GM19043 (cell line): ENCODE measurements around the gene FBLIM1.

Experiments used
- ATAC-seq: cut with Tn5 transposase; IDR thresholded peaks from one replicate; pipeline ENCODE4 v1.9.1; 2021; ENCODE audit warnings: low read depth; ENCODE audit not compliant: unreplicated experiment

FBLIM1 gene

GRCh38 chr1:15730936-15731335 lies 27.7 kb upstream of the FBLIM1 start:
- no peak for ATAC-seq

- ATAC-seq: no peak
Measured at GRCh38 chr1:15731735-15732685, 26.6 kb upstream of the FBLIM1 start.

GRCh38 chr1:15732686-15733081 lies 25.9 kb upstream of the FBLIM1 start:
- no peak for ATAC-seq

- ATAC-seq: no peak
Measured at GRCh38 chr1:15733218-15733725, 25.3 kb upstream of the FBLIM1 start.

GRCh38 chr1:15733726-15734226 lies 24.8 kb upstream of the FBLIM1 start:
- no peak for ATAC-seq

- ATAC-seq: no peak
Measured at GRCh38 chr1:15734296-15734695, 24.3 kb upstream of the FBLIM1 start.

- no peak for ATAC-seq
Measured at GRCh38 chr1:15734901-15735300, 23.7 kb upstream of the FBLIM1 start.

- no peak for ATAC-seq
Measured at GRCh38 chr1:15735304-15736037, 23.1 kb upstream of the FBLIM1 start.

GRCh38 chr1:15736038-15736891 lies 22.3 kb upstream of the FBLIM1 start, which contains the start of gene SLC25A34:
Gene SLC25A34, plus strand, starts transcription at chr1:15736258. Its CDS starts 228 bp downstream, at chr1:15736486.
- ATAC-seq: no peak

- no peak for ATAC-seq
Measured at GRCh38 chr1:15736892-15737261, 21.7 kb upstream of the FBLIM1 start.

GRCh38 chr1:15737324-15738319 lies 21.0 kb upstream of the FBLIM1 start:
- no peak for ATAC-seq

- no peak for ATAC-seq
Measured at GRCh38 chr1:15738416-15739113, 20.0 kb upstream of the FBLIM1 start.

GRCh38 chr1:15739259-15739658 lies 19.3 kb upstream of the FBLIM1 start:
- no peak for ATAC-seq

- no peak for ATAC-seq
Measured at GRCh38 chr1:15739745-15740144, 18.9 kb upstream of the FBLIM1 start.

- ATAC-seq: no peak
Measured at GRCh38 chr1:15740924-15741850, 17.4 kb upstream of the FBLIM1 start.

GRCh38 chr1:15742339-15742801 lies 16.2 kb upstream of the FBLIM1 start, which contains the start of gene TMEM82:
Gene TMEM82, plus strand, starts transcription at chr1:15742499. Its CDS starts 61 bp downstream, at chr1:15742560.
- ATAC-seq: no peak

GRCh38 chr1:15744122-15744679 lies 14.4 kb upstream of the FBLIM1 start:
- ATAC-seq: no peak
